ACHN (cell line): ENCODE results near the gene COL20A1.

ENCODE experiments used
- DNase-seq: peaks from one replicate; pipeline ENCODE4 v3.0.0-alpha.2; 2015
- in situ Hi-C: cut with HindIII; loops from 2 replicates; pipeline ENCODE4 v1.10.0; 2017; ENCODE audit warnings: low sequenced_read_pairs, low pct_ligation_motif_present, low pct_unique_long_range_greater_than_20kb

COL20A1 gene

DNA sequence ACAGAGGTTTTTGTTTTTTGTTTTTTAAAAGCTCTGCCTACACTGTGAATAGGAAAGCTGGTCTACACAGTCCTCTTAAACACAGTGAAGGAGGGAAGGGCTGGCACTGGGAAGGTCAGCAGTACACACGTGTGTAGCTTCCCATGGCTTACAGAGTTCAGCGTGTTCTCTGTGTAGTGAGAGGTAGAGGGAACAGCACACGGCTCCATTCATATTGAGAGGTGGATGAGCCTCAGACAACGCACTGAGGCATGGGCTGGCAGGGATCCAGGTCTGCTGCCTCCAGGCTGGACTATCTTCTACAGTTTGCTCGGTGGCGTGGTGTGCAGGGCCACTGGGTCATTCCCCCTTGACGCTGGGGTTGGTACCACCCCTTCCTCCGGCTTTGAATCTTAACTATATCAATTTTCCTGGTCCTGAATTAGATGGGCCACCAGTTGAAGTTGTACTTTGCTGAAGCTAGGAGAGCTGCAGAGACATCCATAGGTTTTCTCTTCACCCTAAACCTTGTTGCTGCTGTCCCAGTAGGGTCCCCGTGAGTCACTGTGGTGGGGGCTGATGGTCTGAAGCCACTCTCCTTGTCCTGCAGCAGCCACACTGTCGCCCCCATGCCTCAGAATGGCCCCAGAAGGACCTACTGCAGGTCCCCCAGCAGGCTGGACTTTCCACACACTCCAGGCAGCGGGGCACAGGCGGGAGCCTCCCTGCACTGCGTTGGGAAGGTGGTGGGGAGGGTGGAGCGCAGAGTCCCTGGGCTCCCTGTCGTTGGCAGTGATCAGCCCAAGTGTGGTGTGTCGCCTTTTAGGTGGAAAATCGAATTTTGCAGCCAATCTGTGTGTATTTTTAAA lies 18.4 kb upstream of the COL20A1 start:
- in situ Hi-C loops, result loop anchor here (5.0 to 25.0 kb wide), 2 partner anchors 52 to 113 kb away; no protein-coding TSS in a partner anchor
- DNase-seq, result no peak

DNA sequence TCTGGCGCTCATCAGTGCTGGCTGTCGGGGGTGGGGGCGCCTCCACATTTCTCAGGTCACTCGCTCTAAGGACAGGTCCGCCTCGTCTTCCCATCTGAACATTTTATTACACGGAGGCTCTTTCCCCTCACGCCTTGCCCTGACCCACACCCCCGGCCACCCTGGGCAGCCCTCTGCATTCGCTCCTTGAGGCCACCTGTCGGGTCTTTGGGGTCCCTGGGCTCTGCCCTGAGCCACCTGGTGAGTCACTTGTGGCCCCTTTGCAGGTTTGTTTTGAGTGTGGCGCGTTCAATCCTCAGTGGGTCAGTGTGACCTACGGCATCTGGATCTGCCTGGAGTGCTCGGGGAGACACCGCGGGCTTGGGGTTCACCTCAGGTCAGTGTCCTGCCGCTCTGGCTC lies 17.2 kb upstream of the COL20A1 start:
- in situ Hi-C loops, result loop anchor here (5.0 to 25.0 kb wide), 2 partner anchors 54 to 111 kb away; no protein-coding TSS in a partner anchor

GRCh38 chr20:63276956-63277355 lies 16.0 kb upstream of the COL20A1 start:
- in situ Hi-C loops, result loop anchor here (5.0 to 25.0 kb wide), 2 partner anchors 55 to 110 kb away; no protein-coding TSS in a partner anchor
- no peak for DNase-seq

More for the DNA sequence above, 17.2 kb upstream of the COL20A1 start:
- DNase-seq, result no peak

DNA sequence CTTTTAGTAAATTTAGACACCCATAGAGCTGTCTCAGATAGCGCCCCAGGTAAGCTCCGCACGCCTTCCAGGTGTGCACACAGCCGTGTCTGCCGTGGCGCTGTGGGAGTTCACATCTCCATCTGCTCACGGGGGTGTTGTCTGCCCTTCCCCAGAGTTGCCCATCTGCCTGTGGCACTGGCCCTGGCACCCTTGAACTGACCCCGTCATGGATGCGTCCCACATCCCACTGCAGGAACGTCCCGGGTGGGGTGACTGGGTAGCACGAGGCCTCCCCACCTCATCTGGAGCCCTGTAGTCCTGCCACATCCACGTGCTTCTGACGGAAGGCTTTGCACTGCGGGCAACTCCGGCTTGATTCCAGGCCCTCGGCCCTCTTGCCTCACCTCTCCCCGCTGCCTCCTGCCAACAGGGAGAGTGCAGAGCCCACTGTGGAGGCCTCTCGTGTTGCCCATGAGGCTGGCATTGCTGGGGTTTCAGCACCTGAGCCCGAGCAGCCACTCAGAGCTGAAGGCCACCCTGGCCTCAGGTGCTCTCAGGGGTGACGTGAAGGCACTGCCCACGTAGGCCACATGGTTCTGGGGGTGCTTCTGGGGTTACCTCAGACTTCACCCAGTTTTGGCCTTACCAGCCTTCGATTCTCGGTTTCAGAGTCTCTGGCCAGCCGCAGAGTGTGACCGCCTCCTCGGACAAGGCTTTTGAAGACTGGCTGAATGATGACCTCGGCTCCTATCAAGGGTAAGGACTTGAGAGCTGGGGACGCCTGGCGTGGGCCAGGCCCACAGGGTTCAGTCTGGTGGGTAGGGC lies 15.3 kb upstream of the COL20A1 start:
- in situ Hi-C loops, result loop anchor here (5.0 to 25.0 kb wide), 2 partner anchors 55 to 110 kb away; no protein-coding TSS in a partner anchor

GRCh38 chr20:63278661-63279060 lies 14.3 kb upstream of the COL20A1 start:
- in situ Hi-C loops, result loop anchor here (5.0 to 25.0 kb wide), 2 partner anchors 56 to 109 kb away; no protein-coding TSS in a partner anchor
- no peak for DNase-seq

More for the DNA sequence above, 15.3 kb upstream of the COL20A1 start:
- DNase-seq, result no peak

DNA sequence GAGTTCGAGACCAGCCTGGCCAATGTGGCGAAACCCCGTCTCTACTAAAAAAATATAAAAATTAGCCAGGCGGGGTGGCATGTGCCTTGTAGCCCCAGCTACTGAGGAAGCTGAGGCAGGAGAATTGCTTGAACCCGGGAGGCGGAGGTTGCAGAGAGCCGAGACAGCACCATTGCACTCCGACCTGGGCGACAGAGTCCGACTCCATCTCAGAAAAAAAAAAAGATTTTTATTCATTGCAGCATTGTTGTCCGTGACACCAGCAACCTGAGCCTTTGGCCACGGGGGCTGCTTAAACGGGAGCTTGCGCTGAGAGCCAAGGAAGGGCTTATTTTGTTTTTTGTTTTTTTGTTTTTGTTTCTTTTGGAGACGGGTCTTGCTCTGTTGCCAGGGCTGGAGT lies 13.1 kb upstream of the COL20A1 start:
- in situ Hi-C loops, result loop anchor here (5.0 to 25.0 kb wide), 2 partner anchors 58 to 107 kb away; no protein-coding TSS in a partner anchor
- DNase-seq, result no peak

GRCh38 chr20:63280371-63280770 lies 12.6 kb upstream of the COL20A1 start:
- in situ Hi-C loops, result loop anchor here (25.0 kb wide), 1 partner anchor 107 kb away; no protein-coding TSS in a partner anchor
- no peak for DNase-seq

DNA sequence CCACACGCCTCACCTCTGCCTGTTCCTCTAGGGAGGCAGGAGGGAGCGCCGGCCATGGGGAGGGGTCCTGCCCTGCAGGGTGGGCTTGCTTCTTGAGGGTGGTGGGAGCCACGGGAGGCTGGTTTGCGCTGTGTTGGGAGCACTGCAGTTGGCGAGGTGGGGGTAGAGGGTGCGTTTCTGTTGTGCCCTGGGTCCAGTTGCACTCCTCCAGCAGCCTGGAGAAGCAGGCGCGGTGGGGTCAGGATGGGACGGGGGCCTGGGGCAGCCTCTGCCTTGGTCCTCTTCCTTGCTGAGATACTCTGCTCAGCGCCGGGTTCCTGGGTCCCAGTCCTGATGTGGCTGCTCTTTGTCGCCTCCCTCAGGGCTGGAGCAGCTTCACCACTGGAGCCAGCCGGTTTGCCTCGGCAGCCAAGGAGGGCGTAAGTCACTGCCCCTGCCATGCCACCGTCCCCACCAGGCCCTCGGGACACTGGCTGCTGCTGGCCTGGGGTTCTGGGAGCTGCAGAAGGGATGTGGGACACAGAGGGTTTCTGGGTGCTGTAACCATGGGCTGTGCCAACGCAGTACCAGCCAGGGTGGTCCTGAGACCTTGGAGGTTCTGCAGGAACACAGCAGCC lies 11.9 kb upstream of the COL20A1 start:
- in situ Hi-C loops, result loop anchor here (25.0 kb wide), 1 partner anchor 106 kb away; no protein-coding TSS in a partner anchor
- DNase-seq, result peak; percentile 24

DNA sequence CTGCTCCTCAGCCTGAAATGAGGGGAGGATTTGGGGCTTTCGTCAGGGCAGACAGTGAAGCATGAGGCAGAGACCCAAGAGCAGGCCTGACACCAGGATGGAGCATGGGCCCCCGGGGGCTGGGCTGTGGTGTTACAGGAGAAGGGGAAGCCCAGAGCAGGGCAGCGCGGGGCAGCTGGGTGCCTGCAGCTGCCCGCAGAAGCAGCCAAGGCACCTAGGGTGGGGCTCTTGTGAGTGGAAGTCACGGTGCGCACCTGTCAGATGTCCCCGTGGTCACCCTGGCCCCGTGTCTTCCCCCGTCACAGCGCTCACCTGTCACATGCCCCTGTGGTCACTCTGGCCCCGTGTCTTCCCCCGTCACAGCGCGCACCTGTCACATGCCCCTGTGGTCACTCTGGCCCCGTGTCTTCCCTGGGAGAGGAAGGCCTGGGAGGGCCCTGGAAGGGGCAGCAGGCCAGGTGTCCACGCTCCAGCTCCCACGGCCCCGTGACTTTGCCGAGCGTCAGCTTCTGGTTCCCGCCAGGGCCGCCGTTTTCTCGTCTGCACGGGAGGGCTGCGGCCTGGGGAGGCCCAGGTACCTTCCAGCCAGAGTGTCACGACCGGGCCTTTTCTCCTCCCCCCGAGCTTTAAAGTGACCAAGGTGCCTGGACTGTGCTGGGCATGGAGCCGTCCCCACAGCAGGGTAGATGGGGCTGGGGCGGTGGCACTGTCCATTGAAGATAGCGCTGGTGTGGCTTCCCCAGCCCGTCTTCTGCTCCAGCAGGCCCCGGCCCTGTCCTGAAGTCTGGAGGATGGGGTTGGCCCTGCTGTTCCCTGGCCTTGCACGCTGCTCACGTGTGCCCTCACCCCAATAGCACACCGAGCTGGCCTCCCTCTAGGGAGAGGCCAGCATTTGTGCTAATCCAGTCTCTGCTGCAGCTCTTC lies 11.0 kb upstream of the COL20A1 start:
- DNase-seq, result no peak
- in situ Hi-C loops, result loop anchor here (25.0 kb wide), 1 partner anchor 105 kb away; no protein-coding TSS in a partner anchor

DNA sequence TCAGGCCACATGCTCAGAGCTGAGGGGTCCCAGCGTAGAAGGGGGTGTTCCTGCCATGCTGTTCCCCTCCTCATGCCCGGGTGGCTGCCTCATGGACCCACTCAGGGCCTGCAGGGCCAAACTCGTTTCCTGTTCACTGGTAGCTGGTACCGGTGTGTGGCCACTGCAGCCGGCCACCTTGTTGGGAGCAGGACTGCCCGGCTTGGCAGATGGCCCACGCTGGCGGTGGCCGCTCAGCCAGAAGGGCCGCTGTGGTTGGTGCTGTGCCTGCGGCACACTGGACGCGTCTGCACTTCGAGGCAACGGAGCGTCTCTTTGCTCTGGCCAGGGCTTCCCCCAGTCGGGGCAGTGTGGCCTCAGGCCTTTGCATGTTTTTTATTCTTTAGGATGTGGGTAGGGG lies 10.0 kb upstream of the COL20A1 start:
- no peak for DNase-seq
- in situ Hi-C loops, result loop anchor here (25.0 kb wide), 1 partner anchor 104 kb away; no protein-coding TSS in a partner anchor

DNA sequence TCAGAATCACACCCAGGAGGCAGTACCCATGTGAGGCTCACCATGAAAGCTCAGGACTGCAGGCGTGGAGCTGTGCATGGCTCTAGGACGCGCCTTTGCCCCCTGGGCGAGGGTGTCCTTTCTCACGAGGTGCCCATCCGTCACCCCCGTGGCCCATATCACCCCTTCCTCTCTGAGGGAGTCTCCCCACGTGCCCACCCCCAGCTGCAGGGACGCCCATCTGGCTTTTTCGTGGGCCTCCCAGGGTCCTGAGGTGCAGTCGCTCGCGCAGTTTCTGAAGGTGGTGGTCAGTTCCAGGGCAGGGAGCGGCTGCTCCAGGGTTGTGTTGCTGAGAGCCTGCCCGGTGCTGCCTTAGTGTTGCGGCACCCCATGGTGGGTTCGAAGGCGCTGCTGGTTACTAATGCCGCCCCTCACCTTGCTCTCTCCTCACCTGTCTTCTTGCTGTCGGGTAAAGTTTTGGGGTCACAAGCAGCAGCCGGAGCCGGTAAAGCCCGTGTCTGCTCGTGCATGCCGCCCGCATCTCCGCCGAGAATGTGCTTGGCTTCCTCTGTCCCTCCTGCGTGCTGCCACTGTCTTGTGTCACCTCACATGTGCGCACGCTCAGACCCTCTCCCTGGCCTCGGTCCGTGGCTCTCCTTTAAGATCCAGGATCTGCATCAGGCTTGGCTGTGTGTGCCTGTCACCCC lies 9.4 kb upstream of the COL20A1 start:
- in situ Hi-C loops, result loop anchor here (25.0 kb wide), 1 partner anchor 104 kb away; no protein-coding TSS in a partner anchor
- DNase-seq, result no peak

DNA sequence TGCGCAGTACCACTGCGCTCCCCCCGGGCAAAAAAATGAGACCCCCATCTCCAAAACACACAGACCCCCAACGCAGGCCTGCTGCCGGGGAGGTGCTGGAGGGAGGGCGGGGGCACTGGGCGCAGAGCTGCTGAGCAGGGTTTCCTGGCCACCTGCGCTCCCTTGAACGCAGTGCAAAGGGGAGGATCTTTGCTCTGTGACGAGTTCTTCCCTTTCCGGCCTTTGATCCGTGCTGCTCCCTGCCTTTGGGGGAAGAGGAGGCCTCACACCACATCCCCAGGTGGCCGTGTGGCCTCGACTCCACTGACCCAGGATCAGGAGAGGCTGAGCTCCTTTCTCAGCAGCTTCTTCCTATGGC lies 8.9 kb upstream of the COL20A1 start:
- in situ Hi-C loops, result loop anchor here (25.0 kb wide), 1 partner anchor 103 kb away; no protein-coding TSS in a partner anchor

DNA sequence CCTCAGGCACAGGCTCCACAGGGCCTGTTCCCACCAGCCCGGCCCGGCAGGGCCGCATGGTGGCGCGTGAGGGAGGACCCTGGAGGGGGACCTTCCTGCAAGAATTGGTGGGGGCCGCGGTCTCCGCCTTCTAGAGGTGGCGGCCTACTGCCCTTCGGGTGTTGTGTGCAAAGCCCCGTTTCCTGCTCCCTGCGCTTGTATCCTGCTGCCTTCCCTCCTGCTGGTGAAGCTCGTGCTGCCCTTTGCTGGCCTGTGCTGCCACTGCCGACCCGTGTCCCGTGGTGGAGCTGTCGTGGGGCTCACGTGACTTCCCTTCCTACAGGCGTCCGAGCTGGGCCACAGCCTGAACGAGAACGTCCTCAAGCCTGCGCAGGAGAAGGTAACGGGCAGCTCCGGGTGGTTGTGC lies 8.4 kb upstream of the COL20A1 start:
- DNase-seq, result no peak
- in situ Hi-C loops, result loop anchor here (25.0 kb wide), 1 partner anchor 103 kb away; no protein-coding TSS in a partner anchor

More for the DNA sequence above, 8.9 kb upstream of the COL20A1 start:
- DNase-seq, result no peak

DNA sequence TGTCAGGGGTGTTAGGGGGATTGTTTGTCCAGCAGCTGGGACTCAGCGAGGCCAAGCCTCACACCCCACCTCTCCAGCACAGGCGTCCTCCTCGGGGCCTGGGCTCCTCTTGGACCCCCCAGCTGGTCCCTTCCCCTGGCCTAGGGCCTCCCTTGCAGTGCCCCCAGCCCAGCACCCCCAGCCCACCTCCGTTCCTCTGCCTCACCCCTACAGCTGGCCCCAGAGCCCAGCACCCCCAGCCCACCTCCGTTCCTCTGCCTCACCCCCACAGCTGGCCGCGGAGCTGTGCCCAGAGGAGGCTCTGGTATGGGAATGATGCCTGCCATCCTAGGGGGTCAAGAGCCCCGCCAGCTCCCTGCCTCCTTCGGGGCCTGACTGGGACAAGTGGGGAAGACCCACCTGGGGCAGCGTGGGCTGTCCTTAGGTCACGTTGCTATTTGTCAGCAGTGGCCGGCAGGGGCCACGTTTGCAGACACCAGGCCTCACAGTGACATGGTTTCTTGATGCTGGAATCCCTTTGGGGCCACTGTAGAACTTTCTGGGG lies 7.9 kb upstream of the COL20A1 start:
- no peak for DNase-seq
- in situ Hi-C loops, result loop anchor here (25.0 kb wide), 1 partner anchor 102 kb away; no protein-coding TSS in a partner anchor

- DNase-seq, result no peak
- in situ Hi-C loops, result loop anchor here (25.0 kb wide), 1 partner anchor 101 kb away; no protein-coding TSS in a partner anchor
Measured at GRCh38 chr20:63285636-63286615, 7.1 kb upstream of the COL20A1 start.
